Measurements from ENCODE around the gene NUCKS1. TPM values are rescaled to one million over a fixed set of nuclear protein-coding genes. Genes with fewer than 3 reads are reported as not detected.

The NUCKS1 gene
- total and polyA plus RNA-seq, 2 of the 13 experiments (the other 11 are each of a cell fraction or from before 2014, with no cell fraction given) = 35.5 to 117 TPM

- TF ChIP-seq, protein P1, sequence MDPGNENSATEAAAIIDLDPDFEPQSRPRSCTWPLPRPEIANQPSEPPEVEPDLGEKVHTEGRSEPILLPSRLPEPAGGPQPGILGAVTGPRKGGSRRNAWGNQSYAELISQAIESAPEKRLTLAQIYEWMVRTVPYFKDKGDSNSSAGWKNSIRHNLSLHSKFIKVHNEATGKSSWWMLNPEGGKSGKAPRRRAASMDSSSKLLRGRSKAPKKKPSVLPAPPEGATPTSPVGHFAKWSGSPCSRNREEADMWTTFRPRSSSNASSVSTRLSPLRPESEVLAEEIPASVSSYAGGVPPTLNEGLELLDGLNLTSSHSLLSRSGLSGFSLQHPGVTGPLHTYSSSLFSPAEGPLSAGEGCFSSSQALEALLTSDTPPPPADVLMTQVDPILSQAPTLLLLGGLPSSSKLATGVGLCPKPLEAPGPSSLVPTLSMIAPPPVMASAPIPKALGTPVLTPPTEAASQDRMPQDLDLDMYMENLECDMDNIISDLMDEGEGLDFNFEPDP (CRISPR knock-in tag; conservative IDR thresholded peaks at IDR 0.05) = 0 out of 2 replicates have a peak, but pooled peaks have one; percentile 7
- TF ChIP-seq CTCF (CRISPR knock-in tag; IDR thresholded peaks at IDR 0.05) (peak; percentile 18; the same call in 1 of the 2 replicates), KDM5B (CRISPR knock-in tag; IDR thresholded peaks at IDR 0.05; ENCODE audit: borderline replicate concordance) (0 out of 2 replicates have a peak, but pooled peaks have one; percentile 15), ZNF513 (CRISPR knock-in tag; conservative IDR thresholded peaks at IDR 0.05) (0 out of 2 replicates have a peak, but pooled peaks have one; percentile 15), ZFY (CRISPR knock-in tag; IDR thresholded peaks at IDR 0.05) (0 out of 2 replicates have a peak, but pooled peaks have one; percentile 34), ZNF432 (CRISPR knock-in tag; IDR thresholded peaks at IDR 0.05; ENCODE audit: borderline replicate concordance) (no peak), GATA4 (IDR thresholded peaks at IDR 0.05; ENCODE audit: borderline replicate concordance, low read depth) (peak; percentile 43; the same call in 1 of the 2 replicates), ZNF891 (CRISPR knock-in tag; IDR thresholded peaks at IDR 0.05) (0 out of 2 replicates have a peak, but pooled peaks have one; percentile 40), DDIT3 (CRISPR knock-in tag; IDR thresholded peaks at IDR 0.05) (no peak), HMG20B (CRISPR knock-in tag; conservative IDR thresholded peaks at IDR 0.05) (peak; percentile 40; the same call in 1 of the 2 replicates), ZNF264 (CRISPR knock-in tag; IDR thresholded peaks at IDR 0.05) (peak; percentile 68), TEAD3 (CRISPR knock-in tag; optimal IDR thresholded peaks at IDR 0.05; ENCODE audit: borderline replicate concordance) (peak; percentile 50), CEBPG (CRISPR knock-in tag; IDR thresholded peaks at IDR 0.05) (peak; percentile 81), HMG20A (CRISPR knock-in tag; IDR thresholded peaks at IDR 0.05; ENCODE audit: borderline replicate concordance) (peak; percentile 37; the same call in 1 of the 2 replicates), ZNF746 (CRISPR knock-in tag; IDR thresholded peaks at IDR 0.05) (peak; percentile 68; the same call in 1 of the 2 replicates), NKX3-1 (CRISPR knock-in tag; IDR thresholded peaks at IDR 0.05) (no peak), MXI1 (IDR thresholded peaks at IDR 0.05; ENCODE audit: borderline replicate concordance, low read depth, low read length) (no peak), KDM2A (CRISPR knock-in tag; IDR thresholded peaks at IDR 0.05; ENCODE audit: borderline replicate concordance, low read depth) (0 out of 2 replicates have a peak, but pooled peaks have one; percentile 39), TOE1 (CRISPR knock-in tag; IDR thresholded peaks at IDR 0.05) (0 out of 2 replicates have a peak, but pooled peaks have one; percentile 38)
- TF ChIP-seq, protein P2, sequence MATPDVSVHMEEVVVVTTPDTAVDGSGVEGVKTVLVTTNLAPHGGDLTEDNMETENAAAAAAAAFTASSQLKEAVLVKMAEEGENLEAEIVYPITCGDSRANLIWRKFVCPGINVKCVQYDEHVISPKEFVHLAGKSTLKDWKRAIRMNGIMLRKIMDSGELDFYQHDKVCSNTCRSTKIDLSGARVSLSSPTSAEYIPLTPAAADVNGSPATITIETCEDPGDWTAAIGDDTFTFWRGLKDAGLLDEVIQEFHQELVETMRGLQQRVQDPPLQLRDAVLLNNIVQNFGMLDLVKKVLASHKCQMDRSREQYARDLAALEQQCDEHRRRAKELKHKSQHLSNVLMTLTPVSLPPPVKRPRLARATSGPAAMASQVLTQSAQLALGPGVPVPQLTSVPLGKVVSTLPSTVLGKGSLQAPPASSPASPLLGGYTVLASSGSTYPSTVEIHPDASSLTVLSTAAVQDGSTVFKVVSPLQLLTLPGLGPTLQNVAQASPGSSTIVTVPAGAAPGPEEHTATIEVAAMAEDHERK (CRISPR knock-in tag; IDR thresholded peaks at IDR 0.05; ENCODE audit: low read depth) = no peak
- TF ChIP-seq, protein P3, sequence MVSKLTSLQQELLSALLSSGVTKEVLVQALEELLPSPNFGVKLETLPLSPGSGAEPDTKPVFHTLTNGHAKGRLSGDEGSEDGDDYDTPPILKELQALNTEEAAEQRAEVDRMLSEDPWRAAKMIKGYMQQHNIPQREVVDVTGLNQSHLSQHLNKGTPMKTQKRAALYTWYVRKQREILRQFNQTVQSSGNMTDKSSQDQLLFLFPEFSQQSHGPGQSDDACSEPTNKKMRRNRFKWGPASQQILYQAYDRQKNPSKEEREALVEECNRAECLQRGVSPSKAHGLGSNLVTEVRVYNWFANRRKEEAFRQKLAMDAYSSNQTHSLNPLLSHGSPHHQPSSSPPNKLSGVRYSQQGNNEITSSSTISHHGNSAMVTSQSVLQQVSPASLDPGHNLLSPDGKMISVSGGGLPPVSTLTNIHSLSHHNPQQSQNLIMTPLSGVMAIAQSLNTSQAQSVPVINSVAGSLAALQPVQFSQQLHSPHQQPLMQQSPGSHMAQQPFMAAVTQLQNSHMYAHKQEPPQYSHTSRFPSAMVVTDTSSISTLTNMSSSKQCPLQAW (CRISPR knock-in tag; IDR thresholded peaks at IDR 0.05) = 0 out of 2 replicates have a peak, but pooled peaks have one; percentile 35
Measured at GRCh38 chr1:205676002-205676401, 74.0 kb downstream of the NUCKS1 start (continued).

Measured in HepG2 (cell line).